Stimulated activated CD8-positive, alpha-beta memory T cell treated with anti-CD3 and anti-CD28 coated beads, Interleukin-7, amount 100 ng/mL, for 48 hours (primary cell): Measurements from ENCODE around the gene MAFB.
A peak's percentile ranks its signal among the peaks of the same experiment; 100 is the strongest.
"Not testable (repeated sequence)": the region's sequence is repeated elsewhere in the genome, so short reads cannot be mapped to it uniquely, and the experiment has no call there.

Source experiments
- DNase-seq, 2 donors: peaks; one replicate each; pipeline ENCODE4 v3.0.0-alpha.2; 2020; ENCODE audit warnings: low read depth in 1 of 2; ENCODE audit errors: extremely low read depth in 1 of 2

Gene MAFB

DNA sequence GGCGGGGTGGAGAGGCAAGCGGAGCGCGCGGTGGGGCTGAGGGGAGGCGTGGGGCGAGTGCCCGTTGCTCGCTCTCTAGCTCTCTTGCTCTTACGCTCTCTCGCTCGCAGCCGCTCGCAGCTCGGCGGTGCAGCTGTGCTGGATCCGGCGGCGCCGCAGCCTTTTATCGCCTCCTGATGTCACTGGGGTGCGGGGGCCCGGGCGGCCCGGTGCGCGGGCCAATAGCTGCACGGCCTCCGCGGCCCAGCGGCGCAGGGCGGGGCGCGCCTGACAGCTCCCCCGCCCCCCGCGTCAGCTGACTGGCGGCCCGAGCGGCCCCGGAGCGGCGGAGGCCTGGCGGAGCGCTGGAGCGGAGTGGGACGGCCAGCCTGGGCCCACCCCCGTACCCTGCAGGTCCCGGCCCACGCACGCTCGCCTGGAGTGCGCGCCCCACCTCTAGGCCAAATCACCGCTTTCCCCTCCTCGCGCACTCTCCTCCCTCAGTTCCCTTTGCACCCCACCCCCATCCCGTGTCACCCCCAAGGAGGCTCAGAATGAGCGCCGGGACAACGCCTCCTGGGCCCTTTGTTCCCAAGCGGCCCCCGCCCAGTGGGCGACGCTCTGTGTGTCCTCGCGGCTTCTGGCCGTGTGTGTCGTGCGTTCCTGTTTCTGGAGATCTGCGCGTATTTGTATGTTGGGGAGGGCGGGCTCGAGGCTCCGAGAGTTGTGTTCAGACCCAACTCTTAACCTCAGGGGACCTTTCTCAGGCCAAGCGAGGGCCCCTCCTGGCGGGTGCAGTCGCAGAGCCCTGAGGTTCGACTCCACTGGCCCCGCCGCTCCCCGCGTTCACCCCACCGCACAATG, at the start of gene MAFB:
Gene MAFB, minus strand, starts transcription at position 137 of the 843 bp plus-strand sequence. CDS start 386 bp downstream, outside the sequence.
- peak; percentile 16 to 37 for DNase-seq

DNA sequence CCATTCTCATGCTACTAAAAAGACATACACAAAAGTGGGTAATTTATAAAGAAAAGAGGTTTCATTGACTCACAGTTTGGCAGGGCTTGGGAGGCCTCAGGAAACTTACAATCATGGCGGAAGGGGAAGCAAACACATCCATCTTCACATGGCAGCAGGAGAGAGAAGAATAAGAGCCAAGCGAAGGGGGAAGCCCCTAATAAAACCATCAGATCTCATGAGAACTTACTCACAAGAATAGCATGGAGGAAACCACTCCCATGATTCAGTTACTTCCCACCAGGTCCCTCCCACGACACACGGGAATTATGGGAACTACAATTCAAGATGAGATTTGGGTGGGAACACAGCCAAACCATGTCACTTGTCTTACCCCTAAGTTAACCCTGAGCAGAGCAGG, 47.4 kb upstream of the MAFB start:
- not testable (repeated sequence) for DNase-seq

GRCh38 chr20:40728996-40729395, 40.0 kb upstream of the MAFB start:
- DNase-seq = no peak

DNA sequence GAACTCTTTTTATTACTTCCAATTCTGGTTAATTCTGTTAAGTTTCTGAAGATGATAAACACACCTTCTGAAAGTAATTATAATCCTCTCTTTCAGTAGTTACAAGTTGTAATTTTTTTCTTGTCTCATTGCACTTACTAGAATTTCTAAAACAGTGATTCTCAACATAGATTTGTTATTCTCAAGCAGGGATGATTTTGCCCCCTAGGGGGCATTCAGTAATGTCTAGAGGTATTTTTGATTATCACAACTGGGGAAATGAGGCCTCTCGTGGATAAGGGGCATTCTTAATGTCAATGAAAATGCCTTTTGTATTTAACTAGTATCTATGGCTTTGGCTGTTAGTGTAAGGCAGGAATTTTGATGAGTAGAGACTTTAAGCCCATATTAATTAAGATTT, 39.4 kb upstream of the MAFB start:
- no peak for DNase-seq

- no peak for DNase-seq
Measured at GRCh38 chr20:40727960-40728359, 38.9 kb upstream of the MAFB start.

GRCh38 chr20:40726776-40727175, 37.7 kb upstream of the MAFB start:
- no peak for DNase-seq

DNA sequence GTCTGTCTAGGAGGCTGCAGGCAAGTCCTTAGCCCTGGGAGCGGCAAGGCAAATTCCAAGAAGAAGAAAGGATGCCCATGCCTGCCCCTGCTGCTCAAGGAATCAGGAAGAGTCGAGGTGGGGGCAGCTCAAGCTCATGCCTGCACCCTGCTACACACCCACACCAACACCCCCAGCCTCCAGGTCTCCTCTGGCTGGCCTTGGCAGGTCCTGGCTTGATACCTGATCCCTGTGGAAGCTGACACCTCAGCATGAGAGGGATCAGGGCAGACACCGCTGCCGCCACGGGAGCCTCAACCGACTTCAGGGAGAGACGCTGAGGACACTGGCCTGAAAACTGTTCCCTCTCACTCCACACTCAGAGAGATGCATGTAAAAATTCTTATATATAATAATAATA, 35.5 kb upstream of the MAFB start:
- DNase-seq = no peak

GRCh38 chr20:40720826-40721225, 31.8 kb upstream of the MAFB start:
- no peak for DNase-seq

DNA sequence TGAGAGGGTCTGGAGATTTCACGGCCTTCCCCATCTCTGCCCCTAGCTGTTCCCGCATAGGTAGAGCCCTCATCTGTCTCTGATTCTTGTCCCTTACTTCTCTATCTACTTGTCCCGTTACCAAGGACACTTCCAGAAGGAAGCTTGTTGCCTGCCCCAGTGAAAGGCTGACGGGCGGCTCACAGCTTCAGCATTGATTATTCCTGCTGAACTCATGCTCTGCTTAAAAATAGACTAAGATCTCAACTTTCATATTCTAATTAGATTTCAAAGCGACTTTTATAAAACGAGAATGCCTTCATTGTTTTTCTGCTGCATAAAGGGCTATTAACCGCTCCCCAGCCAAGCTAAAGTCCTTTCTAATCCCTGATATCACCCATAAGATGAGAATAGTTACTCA, 31.1 kb upstream of the MAFB start:
- no peak for DNase-seq

GRCh38 chr20:40718982-40719729, 30.1 kb upstream of the MAFB start:
- no peak for DNase-seq

DNA sequence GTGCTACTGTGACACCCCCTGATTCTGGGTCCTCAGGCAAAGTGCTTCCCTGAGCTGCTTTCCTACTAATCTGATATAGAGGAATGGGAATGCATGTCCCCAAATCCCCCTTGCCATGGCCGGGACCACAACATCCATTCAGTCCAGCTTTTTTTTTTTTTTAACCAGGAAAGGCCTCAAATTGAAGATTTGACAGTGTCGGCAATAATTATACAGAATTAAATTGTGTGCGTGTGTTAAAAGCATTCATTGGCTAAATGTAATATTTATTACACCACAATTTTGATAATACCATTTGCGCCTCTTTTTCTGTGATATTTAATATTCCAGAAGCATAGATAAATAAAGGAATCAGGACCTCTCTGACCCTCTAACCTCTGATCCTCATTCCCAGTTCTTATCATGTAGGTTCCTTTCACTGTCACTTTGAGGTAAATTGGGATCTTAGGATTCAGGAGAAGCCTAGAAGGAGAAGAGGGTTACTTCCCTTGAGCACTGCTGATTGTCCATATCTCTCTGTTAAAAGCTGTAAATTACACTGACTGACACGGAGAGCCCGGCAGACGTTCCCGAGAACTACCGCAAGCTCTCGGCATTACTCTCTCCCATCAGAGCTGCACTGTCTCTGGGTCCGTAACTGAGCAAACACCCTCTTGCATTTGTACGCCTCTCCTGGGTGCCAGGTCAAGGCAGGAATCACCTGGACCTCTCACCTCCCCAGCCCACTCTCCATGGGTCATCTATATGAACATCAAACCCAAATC, 29.4 kb upstream of the MAFB start:
- no peak for DNase-seq

DNA sequence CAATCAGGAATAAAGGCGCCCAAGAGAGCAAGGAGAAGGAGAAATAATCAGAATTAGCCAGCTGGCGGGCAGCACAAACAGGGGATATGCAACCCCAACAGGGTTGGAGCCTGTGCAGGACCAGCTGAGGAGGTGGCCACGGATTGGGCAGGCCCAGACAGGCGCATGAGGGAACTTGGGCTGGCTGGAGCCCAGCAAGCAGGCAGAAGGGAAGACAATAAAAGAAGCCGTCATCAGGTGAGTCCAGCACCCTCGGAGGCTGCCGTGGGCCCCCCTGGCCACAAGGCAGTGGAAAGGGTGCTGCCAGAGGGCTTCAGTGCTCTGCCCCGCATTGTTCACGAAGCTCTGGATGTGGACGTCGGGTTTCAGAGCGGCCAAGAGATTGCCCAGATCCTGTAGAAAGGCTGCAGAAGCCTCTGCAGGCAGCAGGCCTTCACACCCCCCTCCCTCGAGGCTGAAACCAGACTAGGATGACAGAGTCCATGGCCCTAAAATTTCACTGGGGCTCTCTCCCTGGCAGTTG, 28.4 kb upstream of the MAFB start:
- DNase-seq = no peak

- no peak for DNase-seq
Measured at GRCh38 chr20:40715491-40715890, 26.5 kb upstream of the MAFB start.

DNA sequence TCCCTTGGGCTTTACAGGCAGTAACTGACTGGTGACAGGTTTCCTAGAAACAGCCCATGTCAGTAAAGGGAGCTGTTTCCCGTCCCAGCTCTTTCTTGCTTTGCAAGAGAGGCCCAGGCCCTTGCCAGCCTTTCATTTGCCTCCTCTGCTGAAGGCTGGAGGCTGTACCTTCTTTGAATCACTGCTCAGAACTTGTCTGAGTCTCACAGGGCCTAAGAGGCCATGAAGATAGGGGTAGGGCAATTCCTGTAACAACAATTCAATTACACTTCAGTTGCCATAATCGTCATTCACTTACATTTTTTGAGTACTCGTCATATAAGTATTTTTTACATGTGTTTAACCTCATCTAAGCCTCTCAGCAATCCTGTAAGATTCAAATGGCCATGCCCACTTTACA, 25.9 kb upstream of the MAFB start:
- no peak for DNase-seq

DNA sequence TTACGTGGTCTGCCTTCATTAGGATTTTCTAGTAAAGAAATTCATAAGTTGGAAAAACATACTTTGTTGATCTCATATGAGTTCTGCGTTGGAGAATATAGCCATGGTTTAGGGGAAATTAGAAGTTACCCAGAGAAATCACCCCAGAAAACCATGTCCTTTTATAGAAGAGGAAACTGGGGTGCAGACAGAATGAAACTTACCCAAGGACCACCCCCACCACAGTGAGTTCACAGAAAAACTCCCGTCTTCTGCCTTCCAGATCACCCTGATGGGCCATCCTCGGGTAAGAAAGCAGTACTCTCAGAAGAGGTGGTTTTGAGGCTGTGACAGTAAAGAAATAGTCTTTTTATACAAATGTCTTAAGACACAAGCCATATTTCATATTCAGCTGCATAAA, 25.1 kb upstream of the MAFB start:
- no peak for DNase-seq

- no peak for DNase-seq
Measured at GRCh38 chr20:40713508-40713907, 24.5 kb upstream of the MAFB start.

DNA sequence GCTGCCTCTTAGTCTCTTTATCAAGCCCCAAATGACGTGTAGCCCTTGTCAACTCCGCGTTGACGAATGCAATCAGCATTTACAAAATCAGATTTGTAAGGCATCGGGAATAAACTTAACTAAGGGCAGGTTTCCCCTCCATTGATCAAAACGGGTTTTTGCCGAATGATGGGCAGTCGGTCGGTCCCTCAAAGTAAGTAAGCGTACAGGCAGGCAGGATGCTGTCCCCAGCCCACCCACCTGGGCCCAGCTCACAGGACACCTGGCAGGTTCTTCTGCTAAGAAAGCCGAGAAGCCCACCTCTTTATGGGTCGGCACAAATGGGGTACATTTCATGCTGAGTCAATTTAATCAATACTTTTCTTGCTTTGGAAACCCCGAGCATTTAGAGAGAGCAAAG, 22.0 kb upstream of the MAFB start:
- no peak for DNase-seq

DNA sequence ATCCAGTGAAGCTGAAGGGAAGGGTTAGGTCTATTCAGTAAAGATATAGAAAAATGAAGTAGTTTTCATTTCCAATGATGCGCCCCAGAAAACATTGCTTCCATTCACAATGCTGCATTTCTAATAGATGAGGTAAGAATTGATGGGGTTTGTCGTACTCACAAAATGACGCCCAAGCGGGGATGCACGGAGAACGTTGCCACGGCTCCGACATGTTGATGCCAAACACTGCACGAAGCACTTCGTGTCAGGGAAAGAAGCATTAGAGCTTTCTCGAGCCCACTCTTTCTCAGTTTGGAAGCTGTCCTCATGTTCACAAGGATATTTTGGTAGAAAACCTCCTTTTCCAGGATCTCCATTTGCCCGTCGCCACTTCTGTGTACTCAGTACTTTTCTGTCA, 21.6 kb upstream of the MAFB start:
- no peak for DNase-seq

- DNase-seq = no peak
Measured at GRCh38 chr20:40706977-40707582, 18.0 kb upstream of the MAFB start.

DNA sequence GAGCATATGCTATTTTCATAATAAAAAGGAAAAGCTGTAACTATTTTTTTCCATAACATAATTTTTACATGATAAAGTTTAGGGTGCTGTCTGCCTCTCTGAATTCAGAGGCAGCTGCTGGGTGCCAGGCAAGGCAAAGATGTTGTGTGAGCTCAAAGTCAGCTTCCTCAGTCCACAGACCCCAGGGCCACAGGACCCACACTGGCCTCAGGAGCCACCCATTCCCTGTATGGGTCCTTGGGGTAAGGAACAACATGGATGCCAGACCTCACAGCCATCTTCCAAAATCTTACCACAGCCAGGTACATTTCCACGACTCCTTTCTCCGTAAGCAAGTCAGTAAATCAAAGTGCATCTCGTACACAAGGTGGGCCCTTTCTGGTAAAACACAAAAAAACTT, 16.4 kb upstream of the MAFB start:
- no peak for DNase-seq

GRCh38 chr20:40704828-40705227, 15.8 kb upstream of the MAFB start:
- no peak for DNase-seq
